Activated CD4-positive, alpha-beta T cell treated with anti-CD3 and anti-CD28 coated beads for 48 hours (primary cell): Measurements from ENCODE around the gene DOCK4.
"Not testable (repeated sequence)": the region's sequence is repeated elsewhere in the genome, so short reads cannot be mapped to it uniquely, and the experiment has no call there.

Experiments used
- DNase-seq: peaks from one replicate; pipeline ENCODE4 v3.0.0-alpha.2; 2020

The DOCK4 gene

DNA sequence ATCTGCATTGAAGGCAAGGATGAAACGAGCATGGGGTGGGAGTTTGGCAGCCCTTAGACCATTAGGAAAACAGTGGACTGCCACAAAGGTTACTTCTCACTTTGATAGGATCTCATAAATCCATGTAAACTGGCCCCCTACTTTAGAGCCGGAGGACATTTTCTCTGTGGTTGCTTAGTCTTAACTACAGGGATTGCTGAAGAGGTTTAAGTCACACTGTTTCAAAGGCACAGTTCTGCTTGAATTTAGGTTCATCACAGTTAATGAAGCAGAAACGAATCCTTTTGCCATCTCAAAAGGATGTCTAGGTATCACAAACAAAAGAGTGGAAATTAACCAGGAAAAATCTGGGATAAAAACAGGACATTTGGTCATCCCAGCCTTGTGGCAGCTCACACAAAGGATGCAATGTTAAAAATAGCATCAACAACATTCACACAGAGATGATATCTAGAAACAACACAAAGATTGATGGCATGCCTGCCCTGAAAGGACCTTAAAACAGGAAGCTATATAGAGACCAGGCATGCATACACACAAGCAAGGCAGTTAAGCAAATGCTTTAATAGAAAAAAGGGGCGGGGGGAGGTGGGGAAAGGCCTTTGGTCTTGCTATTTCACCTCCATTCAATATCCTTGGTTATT lies 74.0 kb downstream of the DOCK4 start:
- no peak for DNase-seq

GRCh38 chr7:112130729-112131410 lies 75.3 kb downstream of the DOCK4 start:
- no peak for DNase-seq

DNA sequence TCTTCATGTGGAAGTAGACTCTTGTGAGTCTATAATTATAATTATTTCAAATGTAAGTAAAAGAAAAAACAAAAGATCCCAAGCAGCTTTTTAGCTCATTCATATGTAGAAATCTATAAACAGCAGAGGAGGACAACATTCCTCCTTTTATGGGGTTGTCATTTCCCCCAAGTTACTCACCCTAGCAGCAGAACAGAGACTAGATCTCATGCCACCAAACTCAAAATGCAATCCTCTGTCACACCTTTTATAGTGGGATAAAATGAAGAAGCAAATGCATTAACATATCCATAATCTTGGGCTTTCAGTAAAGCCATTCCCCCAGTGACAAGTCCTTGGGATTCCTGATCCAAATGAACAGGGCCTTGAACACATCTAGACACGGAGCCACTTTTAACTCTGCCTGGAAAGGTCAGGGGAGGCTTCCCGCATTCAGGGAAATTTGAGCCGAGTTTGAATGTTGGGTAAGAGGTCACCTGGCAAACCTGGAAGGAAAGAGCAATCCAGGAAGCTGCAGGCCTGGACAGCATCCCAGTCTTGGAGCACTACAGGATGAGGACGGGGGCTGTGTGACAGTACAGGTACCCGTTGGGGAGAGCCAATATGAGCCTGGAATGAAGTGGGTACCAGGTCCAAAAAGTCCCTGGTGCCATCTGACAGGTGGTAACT lies 76.4 kb downstream of the DOCK4 start:
- DNase-seq, result no peak

DNA sequence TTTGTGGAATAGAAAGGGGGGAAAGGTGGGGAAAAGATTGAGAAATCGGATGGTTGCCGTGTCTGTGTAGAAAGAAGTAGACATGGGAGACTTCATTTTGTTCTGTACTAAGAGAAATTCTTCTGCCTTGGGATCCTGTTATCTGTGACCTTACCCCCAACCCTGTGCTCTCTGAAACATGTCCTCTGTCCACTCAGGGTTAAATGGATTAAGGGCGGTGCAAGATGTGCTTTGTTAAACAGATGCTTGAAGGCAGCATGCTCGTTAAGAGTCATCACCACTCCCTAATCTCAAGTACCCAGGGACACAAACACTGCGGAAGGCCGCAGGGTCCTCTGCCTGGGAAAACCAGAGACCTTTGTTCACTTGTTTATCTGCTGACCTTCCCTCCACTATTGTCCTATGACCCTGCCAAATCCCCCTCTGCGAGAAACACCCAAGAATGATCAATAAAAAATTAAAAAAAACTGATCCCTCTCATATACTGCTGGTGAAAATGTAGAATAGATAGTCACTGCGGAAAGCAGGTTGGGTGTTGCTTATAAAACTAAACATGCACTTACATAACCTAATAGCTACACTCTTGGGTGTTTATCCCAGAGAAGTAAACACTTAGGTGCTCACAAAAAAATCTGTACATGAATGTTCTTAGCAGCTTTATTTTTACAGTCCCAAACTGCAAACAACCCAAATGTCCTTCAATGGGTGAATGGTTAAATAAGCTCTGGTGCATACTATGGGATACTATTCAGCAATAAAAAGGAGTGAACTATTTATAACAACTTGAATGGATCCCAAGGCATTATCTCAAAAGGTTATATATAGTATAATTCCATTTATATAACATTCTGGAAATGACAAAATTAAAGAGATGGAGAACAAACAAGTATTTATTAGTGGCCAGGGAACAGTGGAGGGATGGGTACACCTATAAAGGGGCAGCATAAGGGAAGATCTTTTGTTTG lies 77.5 kb downstream of the DOCK4 start:
- not testable (repeated sequence) for DNase-seq

GRCh38 chr7:112128041-112128440 lies 78.2 kb downstream of the DOCK4 start:
- not testable (repeated sequence) for DNase-seq

- DNase-seq, result no peak
Measured at GRCh38 chr7:112125250-112125649, 80.9 kb downstream of the DOCK4 start.

GRCh38 chr7:112124061-112124766 lies 82.0 kb downstream of the DOCK4 start:
- DNase-seq, result no peak

DNA sequence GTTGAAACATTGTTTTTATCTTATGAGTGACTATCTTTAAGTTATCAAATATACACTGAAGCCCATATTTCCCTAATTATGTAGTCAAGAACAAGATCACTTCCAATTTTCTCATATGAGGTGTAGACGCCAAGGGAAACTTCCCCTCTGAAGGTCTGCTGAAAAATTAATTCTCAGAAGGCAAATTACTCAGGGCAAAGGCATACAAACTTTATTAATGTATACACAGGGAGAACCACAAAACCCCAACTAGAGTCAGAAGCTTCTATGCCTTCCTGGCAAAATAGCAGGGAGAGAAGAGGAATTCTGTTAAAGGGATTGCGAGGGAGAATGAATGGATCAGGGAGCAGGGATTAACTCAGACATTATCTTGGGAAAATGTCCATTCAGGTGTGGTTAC lies 83.4 kb downstream of the DOCK4 start:
- DNase-seq, result no peak

DNA sequence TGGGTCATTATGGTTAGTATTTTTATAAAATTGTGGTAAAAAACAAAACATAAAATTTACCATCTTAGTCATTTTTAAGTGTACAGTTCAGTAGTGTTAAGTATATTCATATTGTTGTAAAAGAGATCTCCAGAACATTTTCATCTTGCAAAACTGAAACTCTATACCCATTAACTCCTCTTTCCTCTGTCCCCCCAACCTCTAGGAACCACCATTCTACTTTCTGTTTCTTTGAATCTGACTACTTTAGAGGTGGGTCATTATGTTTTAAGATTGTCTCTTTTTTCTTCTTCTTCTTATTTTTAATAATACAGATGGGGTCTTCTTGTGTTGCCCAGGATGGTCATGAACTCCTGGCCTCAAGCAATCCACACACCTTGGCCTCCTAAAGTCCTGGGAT lies 84.1 kb downstream of the DOCK4 start:
- DNase-seq, result no peak

- no peak for DNase-seq
Measured at GRCh38 chr7:112121318-112121717, 84.9 kb downstream of the DOCK4 start.

GRCh38 chr7:112120696-112121217 lies 85.4 kb downstream of the DOCK4 start:
- no peak for DNase-seq

- no peak for DNase-seq
Measured at GRCh38 chr7:112118581-112119566, 87.3 kb downstream of the DOCK4 start.

- DNase-seq, result no peak
Measured at GRCh38 chr7:112116894-112117293, 89.3 kb downstream of the DOCK4 start.

DNA sequence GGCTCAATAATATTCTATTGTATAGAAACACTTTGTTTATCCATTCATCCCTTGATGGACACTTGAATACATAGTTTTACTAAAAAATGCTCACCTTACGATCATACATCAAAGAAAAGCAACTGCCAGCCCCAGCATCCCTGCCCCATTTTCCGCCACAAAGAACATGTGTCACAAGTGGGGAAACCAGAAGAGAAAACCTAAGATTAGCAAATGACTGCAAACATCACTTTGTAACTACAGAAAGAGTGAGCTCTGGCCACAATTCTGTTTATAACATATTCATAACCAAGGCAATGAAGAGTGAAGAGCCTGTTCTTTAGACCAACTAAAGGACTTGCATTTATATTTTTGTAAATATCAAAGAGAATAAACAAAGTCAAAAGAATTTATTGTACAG lies 89.8 kb downstream of the DOCK4 start:
- no peak for DNase-seq

DNA sequence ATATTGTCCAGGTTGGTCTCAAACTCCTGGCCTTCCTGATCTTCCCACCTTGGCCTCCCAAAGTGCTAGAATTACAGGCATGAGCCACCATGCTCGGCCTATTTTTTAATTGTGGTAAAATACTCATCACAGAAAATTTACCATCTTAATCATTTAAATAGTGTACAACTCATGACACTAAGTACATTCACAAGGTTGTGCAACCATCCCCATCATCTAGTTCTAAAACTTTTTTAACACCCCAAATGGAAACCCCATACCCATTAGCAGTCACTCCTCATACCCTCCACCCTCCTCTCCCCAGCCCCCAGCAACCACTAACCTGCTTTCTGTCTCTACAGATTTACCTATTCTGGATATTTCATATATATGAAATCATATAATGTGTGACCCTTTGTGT lies 90.3 kb downstream of the DOCK4 start:
- no peak for DNase-seq

DNA sequence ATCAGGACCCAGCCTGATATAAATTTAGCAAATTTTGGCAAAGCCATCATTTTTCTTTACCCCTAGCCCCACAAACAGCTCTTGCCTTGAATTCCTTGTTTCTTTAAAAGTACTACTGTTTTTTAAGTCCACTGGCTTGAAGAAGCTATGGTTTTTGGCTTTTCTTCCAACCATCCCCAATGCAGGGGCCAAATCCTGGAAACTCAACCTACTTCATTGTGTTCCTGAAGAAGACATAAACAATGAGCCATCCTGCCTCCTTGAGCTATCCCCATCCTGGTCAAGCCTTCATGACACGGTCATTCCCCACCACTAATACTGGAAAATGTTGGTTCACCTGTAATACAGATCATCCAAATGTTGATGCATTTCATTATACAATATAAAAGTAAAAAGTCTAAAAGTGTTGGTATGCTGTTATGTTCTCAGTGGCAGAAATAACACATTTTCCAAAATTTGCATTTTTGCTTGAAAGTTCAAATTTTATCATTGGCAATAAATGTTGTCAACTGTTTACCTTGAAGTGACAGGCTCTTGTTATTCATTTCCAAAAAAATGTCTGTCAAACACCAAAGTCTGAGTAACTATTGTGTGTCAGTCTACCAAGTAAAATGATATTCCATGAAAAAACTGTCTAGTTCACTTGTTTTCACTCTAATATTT lies 92.2 kb downstream of the DOCK4 start:
- no peak for DNase-seq

- no peak for DNase-seq
Measured at GRCh38 chr7:112112822-112113255, 93.4 kb downstream of the DOCK4 start.

DNA sequence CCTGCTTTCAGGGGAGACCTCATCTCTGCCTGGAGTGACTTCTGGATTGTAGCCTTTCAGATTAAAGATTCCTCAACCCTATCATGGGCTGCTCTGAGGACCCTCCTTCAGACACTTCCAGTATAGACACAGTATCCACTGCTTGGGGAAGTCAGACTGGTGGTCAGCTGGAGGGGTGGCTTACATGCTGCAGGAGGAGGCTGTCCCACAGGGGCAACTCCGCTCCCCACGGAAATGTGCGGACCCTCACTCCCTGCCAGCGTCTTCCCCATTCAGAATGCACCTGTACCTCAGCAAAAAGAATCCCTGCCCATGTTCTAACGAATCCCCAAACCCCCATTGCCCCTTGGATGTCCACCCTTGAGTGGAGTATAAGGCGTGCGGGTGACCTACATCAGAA lies 95.5 kb downstream of the DOCK4 start:
- DNase-seq, result no peak

- DNase-seq, result no peak
Measured at GRCh38 chr7:112110175-112110574, 96.0 kb downstream of the DOCK4 start.

DNA sequence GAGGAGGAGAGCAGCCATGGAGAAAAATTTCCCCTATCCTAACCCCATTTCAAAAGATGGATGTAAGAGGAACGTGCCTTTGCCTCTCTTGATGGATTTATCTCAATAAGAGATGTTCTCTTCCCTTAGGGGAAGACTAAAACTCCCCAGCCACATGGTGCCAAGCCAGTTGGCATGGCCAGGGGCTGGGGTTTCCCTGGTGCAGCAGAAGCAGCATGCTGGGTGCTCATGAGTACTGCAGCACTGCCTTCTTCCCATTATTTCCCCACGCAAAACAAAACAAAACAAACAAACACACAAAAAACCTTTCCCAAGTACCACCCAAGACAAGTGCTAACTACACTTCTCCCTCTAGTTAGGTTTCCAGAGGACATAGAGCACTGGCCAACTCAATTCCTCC lies 97.2 kb downstream of the DOCK4 start:
- no peak for DNase-seq
